ENCODE results near the gene CADPS2. TPM values are rescaled to one million over a fixed set of nuclear protein-coding genes. Genes with fewer than 3 reads are reported as not detected.

Gene CADPS2
- total RNA-seq, 1 experiment from 2014 or later, result 12.2 TPM

GRCh38 chr7:122724366-122724765 lies 161.9 kb downstream of the CADPS2 start (continued):
- TF ChIP-seq ATF6 (CRISPR knock-in tag; IDR thresholded peaks at IDR 0.05), result no peak
- TF ChIP-seq GTF2I (CRISPR knock-in tag; conservative IDR thresholded peaks at IDR 0.05), result no peak

GRCh38 chr7:122719010-122719578 lies 167.2 kb downstream of the CADPS2 start:
- POLR2A ChIA-PET, result no interaction called here
- H3K4me1 Mint-ChIP-seq, result peaks cover 26% of the 10 kb centered on the region

GRCh38 chr7:122717356-122718089 lies 168.7 kb downstream of the CADPS2 start:
- Mint-ChIP-seq H3K4me1 (peaks cover 26% of the 10 kb centered on the region), H3K4me3 (no peak overlapping the region), H3K36me3 (no peaks in the 10 kb centered on the region), H3K9me3 (no peaks in the 10 kb centered on the region), H3K27me3 (ENCODE audit: low read depth) (no peaks in the 10 kb centered on the region), H3K27ac (no peak overlapping the region)
- ChIA-PET CTCF (no interaction called here), POLR2A (interaction anchor here (0.7 kb wide), 1 partner anchor 26 kb away, joined by 7 read pairs; no protein-coding TSS in a partner anchor)
- no peak for TF ChIP-seq IRF2 (CRISPR knock-in tag; IDR thresholded peaks at IDR 0.05; ENCODE audit: borderline replicate concordance, low read depth)
- ATAC-seq (no peak), DNase-seq (ENCODE audit: low spot score) (no peak)

More at GRCh38 chr7:122719010-122719578, 167.2 kb downstream of the CADPS2 start:
- Mint-ChIP-seq H3K27ac (peak overlapping the region; percentile 47; the same call in 1 of the 2 replicates), H3K27me3 (ENCODE audit: low read depth) (no peaks in the 10 kb centered on the region), H3K9me3 (0 out of 2 replicates have a peak, but pooled peaks cover 8% of the 10 kb centered on the region), H3K36me3 (peaks cover 5% of the 10 kb centered on the region; the same call in 1 of the 2 replicates), H3K4me3 (no peak overlapping the region)
- no peak for DNase-seq (ENCODE audit: low spot score)
- ATAC-seq, result peak; percentile 67
- TF ChIP-seq MYBL2 (CRISPR knock-in tag; IDR thresholded peaks at IDR 0.05) (0 out of 2 replicates have a peak, but pooled peaks have one; percentile 31), NR1H2 (CRISPR knock-in tag; IDR thresholded peaks at IDR 0.05) (no peak), TCF7 (CRISPR knock-in tag; IDR thresholded peaks at IDR 0.05; ENCODE audit: low read depth) (no peak)
- CTCF ChIA-PET, result no interaction called here

GRCh38 chr7:122715183-122715582 lies 171.1 kb downstream of the CADPS2 start:
- ATAC-seq, result no peak
- no peak overlapping the region; the same call in 1 of the 2 replicates for H3K27ac Mint-ChIP-seq
- no peak for DNase-seq (ENCODE audit: low spot score)
- H3K4me3 Mint-ChIP-seq, result no peak overlapping the region
- TF ChIP-seq ZMAT4 (CRISPR knock-in tag; IDR thresholded peaks at IDR 0.05) (no peak), ELF4 (CRISPR knock-in tag; IDR thresholded peaks at IDR 0.05; ENCODE audit: low read depth) (no peak), ATF1 (CRISPR knock-in tag; IDR thresholded peaks at IDR 0.05) (no peak), ZBTB43 (CRISPR knock-in tag; IDR thresholded peaks at IDR 0.05) (no peak), RORB (CRISPR knock-in tag; IDR thresholded peaks at IDR 0.05) (no peak), ZNF396 (CRISPR knock-in tag; IDR thresholded peaks at IDR 0.05; ENCODE audit: borderline replicate concordance) (no peak), STAT6 (CRISPR knock-in tag; conservative IDR thresholded peaks at IDR 0.05; ENCODE audit: low read depth) (no peak), EMX1 (CRISPR knock-in tag; IDR thresholded peaks at IDR 0.05) (no peak), MXD4 (CRISPR knock-in tag; IDR thresholded peaks at IDR 0.05; ENCODE audit: borderline replicate concordance) (no peak), ESRRA (CRISPR knock-in tag; IDR thresholded peaks at IDR 0.05; ENCODE audit: borderline replicate concordance) (no peak), OVOL2 (CRISPR knock-in tag; IDR thresholded peaks at IDR 0.05; ENCODE audit: borderline replicate concordance) (no peak), E2F4 (CRISPR knock-in tag; IDR thresholded peaks at IDR 0.05; ENCODE audit: borderline replicate concordance, low read depth) (no peak), NR2C2 (CRISPR knock-in tag; IDR thresholded peaks at IDR 0.05) (no peak), E2F1 (CRISPR knock-in tag; IDR thresholded peaks at IDR 0.05) (no peak)
- POLR2A ChIA-PET, result no interaction called here
- H3K36me3 Mint-ChIP-seq, result no peaks in the 10 kb centered on the region
- H3K9me3 Mint-ChIP-seq, result no peaks in the 10 kb centered on the region
- H3K4me1 Mint-ChIP-seq, result peaks cover 26% of the 10 kb centered on the region
- CTCF ChIA-PET, result interaction anchor here (1.5 kb wide), 1 partner anchor 22 kb away, joined by 4 read pairs; no protein-coding TSS in a partner anchor
- no peaks in the 10 kb centered on the region for H3K27me3 Mint-ChIP-seq (ENCODE audit: low read depth)

Data from WTC11 (cell line).